Peyer's patch (tissue), 4 donors: ENCODE results near the gene SCARB1. TPM values are rescaled to one million over a fixed set of nuclear protein-coding genes. Genes with fewer than 3 reads are reported as not detected.

ENCODE experiments used
- DNase-seq, 3 donors: peaks; one replicate each; pipeline ENCODE4 v3.0.0-alpha.2; 2017 to 2019
- H3K27ac ChIP-seq, 4 donors: fragments of 200-600 bp; sonication (generic); one replicate each; pipeline ENCODE4 v1.5.1; 2016 to 2019
- H3K27me3 ChIP-seq, 2 donors: fragments of 200-600 bp; sonication (generic); one replicate each; pipeline ENCODE4 v1.5.1; 2019
- H3K36me3 ChIP-seq, 3 donors: fragments of 200-600 bp; sonication (generic); one replicate each; pipeline ENCODE4 v1.5.1; 2016 to 2019
- H3K4me1 ChIP-seq, 4 donors: fragments of 200-600 bp; sonication (generic); one replicate each; pipeline ENCODE4 v1.5.1; 2016 to 2019
- H3K4me3 ChIP-seq, 4 donors: fragments of 200-600 bp; sonication (generic); 1 replicate in 3 of 4; 2 replicates in 1 of 4; pipeline ENCODE4 v1.5.1; 2016 to 2019; ENCODE audit warnings: mild to moderate bottlenecking in 1 of 4
- H3K9me3 ChIP-seq, 4 donors: fragments of 200-600 bp; sonication (generic); one replicate each; pipeline ENCODE4 v1.5.1; 2016 to 2019; ENCODE audit warnings: mild to moderate bottlenecking in 1 of 4
- POLR2A ChIP-seq, 2 donors: fragments of 450-650 bp; IDR thresholded peaks; one replicate each; pipeline ENCODE4 v1.5.1; 2017; ENCODE audit warnings: antibody characterized with exemption in 2 of 2, mild to moderate bottlenecking in 2 of 2, moderate library complexity in 2 of 2
- total RNA-seq, 4 donors: library from RNA; depleted of rRNA; stranded (reverse); fragments of >200 nt; gene quantifications; one replicate each; pipeline ENCODE4 v1.1.0, GENCODE V29; 2016
- TF ChIP-seq, protein P1 (sequence below), 6 experiments: fragments of 450-650 bp in 4 of 6; fragments of 200-600 bp in 2 of 6; sonication (generic) in 1 of 6; IDR thresholded peaks; one replicate each; pipeline ENCODE4 v1.5.1; 2017 to 2019; ENCODE audit warnings: antibody characterized with exemption in 6 of 6, mild to moderate bottlenecking in 3 of 6, moderate library complexity in 1 of 6

Gene SCARB1
- total RNA-seq, 4 donors from 2014 or later = 14.9 to 214 (median 64.6) TPM

- Histone ChIP-seq H3K27ac (no peak overlapping the region), H3K4me3 (no peak overlapping the region), H3K9me3 (no peaks in the 10 kb centered on the region), H3K4me1 (no peaks in the 10 kb centered on the region), H3K36me3 (peaks cover 0 to 11% (median 0%) of the 10 kb centered on the region in 3 donors), H3K27me3 (no peaks in the 10 kb centered on the region)
- TF ChIP-seq, protein P1, sequence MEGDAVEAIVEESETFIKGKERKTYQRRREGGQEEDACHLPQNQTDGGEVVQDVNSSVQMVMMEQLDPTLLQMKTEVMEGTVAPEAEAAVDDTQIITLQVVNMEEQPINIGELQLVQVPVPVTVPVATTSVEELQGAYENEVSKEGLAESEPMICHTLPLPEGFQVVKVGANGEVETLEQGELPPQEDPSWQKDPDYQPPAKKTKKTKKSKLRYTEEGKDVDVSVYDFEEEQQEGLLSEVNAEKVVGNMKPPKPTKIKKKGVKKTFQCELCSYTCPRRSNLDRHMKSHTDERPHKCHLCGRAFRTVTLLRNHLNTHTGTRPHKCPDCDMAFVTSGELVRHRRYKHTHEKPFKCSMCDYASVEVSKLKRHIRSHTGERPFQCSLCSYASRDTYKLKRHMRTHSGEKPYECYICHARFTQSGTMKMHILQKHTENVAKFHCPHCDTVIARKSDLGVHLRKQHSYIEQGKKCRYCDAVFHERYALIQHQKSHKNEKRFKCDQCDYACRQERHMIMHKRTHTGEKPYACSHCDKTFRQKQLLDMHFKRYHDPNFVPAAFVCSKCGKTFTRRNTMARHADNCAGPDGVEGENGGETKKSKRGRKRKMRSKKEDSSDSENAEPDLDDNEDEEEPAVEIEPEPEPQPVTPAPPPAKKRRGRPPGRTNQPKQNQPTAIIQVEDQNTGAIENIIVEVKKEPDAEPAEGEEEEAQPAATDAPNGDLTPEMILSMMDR (IDR thresholded peaks at IDR 0.05) = no peak
- TF ChIP-seq POLR2A (IDR thresholded peaks at IDR 0.05) = no peak
- no peak for DNase-seq
Measured at GRCh38 chr12:124805876-124806668, 57.6 kb downstream of the SCARB1 start.

- no peak for DNase-seq
- Histone ChIP-seq H3K27me3 (no peaks in the 10 kb centered on the region), H3K27ac (no peak overlapping the region), H3K9me3 (no peaks in the 10 kb centered on the region), H3K4me1 (peaks cover 0 to under 1% (median 0%) of the 10 kb centered on the region in 4 donors), H3K4me3 (no peak overlapping the region), H3K36me3 (peaks cover 0 to 7% (median 0%) of the 10 kb centered on the region in 3 donors)
- TF ChIP-seq, protein P1 (IDR thresholded peaks at IDR 0.05) = no peak
- TF ChIP-seq POLR2A (IDR thresholded peaks at IDR 0.05) = no peak
Measured at GRCh38 chr12:124805050-124805449, 58.6 kb downstream of the SCARB1 start.

DNA sequence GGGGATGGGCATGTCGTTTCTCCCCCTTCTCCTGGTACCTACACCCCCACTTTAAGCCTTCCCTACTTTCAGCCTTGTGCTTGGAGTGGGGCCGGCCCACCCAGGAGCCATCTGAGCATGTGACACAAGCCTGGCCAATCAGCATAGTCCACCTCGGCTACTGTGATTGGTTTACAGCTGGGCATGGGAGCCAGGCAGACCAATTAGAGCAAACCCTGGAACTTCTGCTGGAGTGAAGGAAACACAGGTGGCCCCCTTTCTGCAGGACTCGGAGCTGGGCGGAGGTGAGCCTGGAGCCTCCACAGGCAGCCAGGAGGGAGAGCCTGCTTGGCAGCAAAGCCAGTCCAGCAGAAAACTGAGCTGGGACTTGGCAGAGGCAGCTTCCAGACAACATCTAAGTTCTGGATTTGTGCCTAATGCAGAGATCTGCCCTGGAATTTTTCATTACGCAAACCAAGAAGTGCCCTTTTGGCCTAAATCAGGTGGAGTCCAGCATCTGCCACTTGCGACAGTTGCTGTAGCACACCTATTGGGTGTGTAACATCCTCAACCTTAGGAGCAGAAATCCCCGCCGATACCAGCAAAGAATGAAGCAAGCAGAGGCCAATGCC is 59.5 kb downstream of the SCARB1 start:
- TF ChIP-seq POLR2A (IDR thresholded peaks at IDR 0.05) = no peak
- TF ChIP-seq, protein P1 (IDR thresholded peaks at IDR 0.05) = no peak
- H3K36me3 ChIP-seq = no peaks in the 10 kb centered on the region
- H3K27ac ChIP-seq = no peak overlapping the region
- DNase-seq = no peak
- no peaks in the 10 kb centered on the region for H3K9me3 ChIP-seq
- H3K4me3 ChIP-seq = no peak overlapping the region
- no peaks in the 10 kb centered on the region for H3K27me3 ChIP-seq
- peaks cover 0 to 4% (median 0%) of the 10 kb centered on the region in 4 donors for H3K4me1 ChIP-seq

DNA sequence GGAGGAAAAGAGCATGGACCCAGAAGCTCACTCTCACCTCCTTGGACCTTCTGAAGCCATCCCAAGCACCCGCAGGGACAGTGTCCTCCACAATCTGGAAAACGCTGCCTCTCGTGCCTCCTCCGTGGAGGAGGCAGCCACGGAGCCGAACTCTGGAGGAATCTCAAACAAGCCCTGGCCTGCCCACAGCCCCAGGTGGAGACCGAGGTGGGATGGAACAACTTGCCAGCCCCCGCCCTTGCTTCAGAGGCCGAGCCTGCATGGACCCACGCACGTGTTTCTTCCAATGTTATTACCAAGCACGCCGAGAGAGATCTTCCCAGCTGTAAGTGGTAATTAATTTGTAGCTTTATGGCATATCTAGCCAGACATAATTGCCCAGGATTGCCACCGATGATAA is 61.3 kb downstream of the SCARB1 start:
- no peak for DNase-seq
- Histone ChIP-seq H3K4me3 (no peak overlapping the region), H3K27me3 (no peaks in the 10 kb centered on the region), H3K9me3 (no peaks in the 10 kb centered on the region), H3K36me3 (no peaks in the 10 kb centered on the region), H3K4me1 (peaks cover 0 to 4% (median 0%) of the 10 kb centered on the region in 4 donors), H3K27ac (no peak overlapping the region)
- TF ChIP-seq, protein P1 (IDR thresholded peaks at IDR 0.05) = no peak
- no peak for TF ChIP-seq POLR2A (IDR thresholded peaks at IDR 0.05)

DNA sequence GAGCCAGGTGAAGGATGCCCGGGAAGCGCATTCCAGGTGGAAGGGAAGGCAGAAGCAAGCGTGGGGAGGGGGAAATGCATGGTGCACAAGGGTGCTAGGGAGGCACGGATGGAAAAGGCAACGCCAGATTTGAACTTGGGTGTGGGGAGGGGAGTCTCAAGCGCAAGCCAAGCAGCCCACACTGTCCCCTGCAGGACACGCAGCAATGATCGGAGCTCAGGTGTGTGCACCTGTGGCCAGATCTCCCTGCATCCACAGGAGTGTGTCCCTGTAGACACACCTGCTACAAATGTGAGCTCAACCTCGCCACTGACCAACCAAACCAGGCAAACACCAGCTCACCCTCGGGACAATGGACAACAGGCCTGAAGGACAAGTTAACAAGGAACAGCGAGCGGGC is 63.2 kb downstream of the SCARB1 start:
- TF ChIP-seq, protein P1 (IDR thresholded peaks at IDR 0.05) = no peak
- TF ChIP-seq POLR2A (IDR thresholded peaks at IDR 0.05) = no peak
- no peak for DNase-seq
- no peaks in the 10 kb centered on the region for H3K36me3 ChIP-seq

More for the DNA sequence above, 63.2 kb downstream of the SCARB1 start:
- no peaks in the 10 kb centered on the region for H3K27me3 ChIP-seq
- H3K9me3 ChIP-seq = no peaks in the 10 kb centered on the region
- H3K4me3 ChIP-seq = no peak overlapping the region
- peaks cover 0 to 4% (median 0%) of the 10 kb centered on the region in 4 donors for H3K4me1 ChIP-seq
- H3K27ac ChIP-seq = no peak overlapping the region
